CD14-positive monocyte (primary cell): ENCODE measurements around the gene NSUN3. TPM values are rescaled to one million over a fixed set of nuclear protein-coding genes. Genes with fewer than 3 reads are reported as not detected.

ENCODE experiments used
- DNase-seq, 3 donors: peaks; one replicate each; pipeline ENCODE4 v3.0.0-alpha.2; 2011 to 2022
- H2AFZ ChIP-seq: 2 replicates; pipeline ENCODE4 v1.6.0; 2012; ENCODE audit warnings: mild to moderate bottlenecking, low read depth, low read length, inconsistent platforms; ENCODE audit not compliant: insufficient read depth, poor library complexity, severe bottlenecking
- H3K27ac ChIP-seq, 2 donors: 1 replicate in 1 of 2; 2 replicates in 1 of 2; pipeline ENCODE4 v1.5.1; 2012 to 2013; ENCODE audit warnings: low read length in 2 of 2, control low read depth in 1 of 2, inconsistent platforms in 1 of 2, low read depth in 1 of 2, mild to moderate bottlenecking in 1 of 2
- H3K27me3 ChIP-seq, 2 donors: one replicate each; pipeline versions ENCODE4 v1.6.0 to v1.6.1; 2011 to 2013; ENCODE audit warnings: low read length in 2 of 2; ENCODE audit not compliant: control insufficient read depth in 2 of 2, insufficient read depth in 2 of 2
- H3K36me3 ChIP-seq, 2 donors: replicated peaks in 1 of 2; 1 replicate in 1 of 2; 2 replicates in 1 of 2; pipeline versions ENCODE4 v1.5.1 to v1.6.1; 2012 to 2013; ENCODE audit warnings: low read length in 2 of 2, control low read depth in 1 of 2, inconsistent platforms in 1 of 2, mild to moderate bottlenecking in 1 of 2; ENCODE audit not compliant: insufficient read depth in 2 of 2, control insufficient read depth in 1 of 2
- H3K4me1 ChIP-seq, 2 donors: 1 replicate in 1 of 2; 2 replicates in 1 of 2; pipeline versions ENCODE4 v1.5.1 to v1.6.1; 2012 to 2013; ENCODE audit warnings: low read length in 2 of 2, control low read depth in 1 of 2, inconsistent platforms in 1 of 2, mild to moderate bottlenecking in 1 of 2, moderate library complexity in 1 of 2; ENCODE audit not compliant: insufficient read depth in 2 of 2, control insufficient read depth in 1 of 2
- H3K4me2 ChIP-seq: replicated peaks from 2 replicates; pipeline ENCODE3; 2012; ENCODE audit warnings: low read length, moderate library complexity, mild to moderate bottlenecking; ENCODE audit not compliant: poor library complexity, severe bottlenecking; ENCODE audit errors: extremely low read depth
- H3K4me3 ChIP-seq, 3 experiments: fragments of 200-600 bp in 1 of 3; sonication (generic) in 1 of 3; replicated peaks in 1 of 3; 1 replicate in 2 of 3; 2 replicates in 1 of 3; pipeline ENCODE4 v1.5.1; 2011 to 2013; ENCODE audit warnings: low read length in 3 of 3, mild to moderate bottlenecking in 3 of 3, control low read depth in 2 of 3, low read depth in 2 of 3, inconsistent platforms in 1 of 3, moderate library complexity in 1 of 3
- H3K79me2 ChIP-seq: 2 replicates; pipeline ENCODE4 v1.6.0; 2012; ENCODE audit warnings: mild to moderate bottlenecking, control low read depth, inconsistent platforms, low read length, moderate library complexity; ENCODE audit not compliant: insufficient read depth
- H3K9ac ChIP-seq: 2 replicates; pipeline ENCODE4 v1.6.0; 2017; ENCODE audit warnings: low read length, mild to moderate bottlenecking; ENCODE audit not compliant: insufficient read depth, poor library complexity, severe bottlenecking
- H3K9me3 ChIP-seq, 2 donors: replicated peaks in 1 of 2; 1 replicate in 1 of 2; 2 replicates in 1 of 2; pipeline versions ENCODE4 v1.5.1 to v1.6.1; 2012 to 2013; ENCODE audit warnings: low read length in 2 of 2, control low read depth in 1 of 2; ENCODE audit not compliant: control insufficient read depth in 1 of 2, insufficient read depth in 1 of 2
- H4K20me1 ChIP-seq: 2 replicates; pipeline ENCODE4 v1.6.0; 2012; ENCODE audit warnings: mild to moderate bottlenecking, low read length, control low read depth, moderate library complexity; ENCODE audit not compliant: insufficient read depth
- H3K27ac Mint-ChIP-seq, 7 donors: one replicate each; pipeline ENCODE4 v1.8.0; 2020; ENCODE audit warnings: mild to moderate bottlenecking in 7 of 7, mixed read lengths in 7 of 7, moderate library complexity in 6 of 7, inconsistent platforms in 2 of 7
- H3K27me3 Mint-ChIP-seq, 3 donors: one replicate each; pipeline ENCODE4 v1.8.0; 2021 to 2022; ENCODE audit warnings: low read depth in 3 of 3, mild to moderate bottlenecking in 3 of 3, mixed read lengths in 3 of 3, moderate library complexity in 3 of 3, inconsistent platforms in 1 of 3
- H3K36me3 Mint-ChIP-seq, 2 donors: one replicate each; pipeline ENCODE4 v1.8.0; 2020; ENCODE audit warnings: mixed read lengths in 2 of 2, inconsistent platforms in 1 of 2, mild to moderate bottlenecking in 1 of 2
- H3K4me1 Mint-ChIP-seq: one replicate; pipeline ENCODE4 v1.8.0; 2020; ENCODE audit warnings: mild to moderate bottlenecking, mixed read lengths
- H3K4me3 Mint-ChIP-seq, 2 donors: one replicate each; pipeline ENCODE4 v1.8.0; 2020; ENCODE audit warnings: mild to moderate bottlenecking in 2 of 2, mixed read lengths in 2 of 2, moderate library complexity in 1 of 2
- H3K9me3 Mint-ChIP-seq, 7 donors: one replicate each; pipeline ENCODE4 v1.8.0; 2020 to 2022; ENCODE audit warnings: mixed read lengths in 7 of 7, mild to moderate bottlenecking in 6 of 7, moderate library complexity in 6 of 7, inconsistent platforms in 2 of 7
- WGBS: methylation state at CpG from one replicate; pipeline ENCODE4 v1.1.5; 2013; ENCODE audit warnings: missing lambda C conversion rate; ENCODE audit not compliant: insufficient coverage; 5-methylcytosine and 5-hydroxymethylcytosine counted together
- intact Hi-C, 2 donors: fragments of 100-400 bp; cut with micrococcal nuclease; formaldehyde crosslinking; loops; one replicate each; pipeline versions ENCODE4 v1.15.0 to v1.15.1; 2023
- polyA plus RNA-seq, 3 donors: library from polyadenylated mRNA; depleted of rRNA in 1 of 3; unstranded in 2 of 3; stranded (reverse) in 1 of 3; fragments of 300-500 nt in 2 of 3; fragments of >200 nt in 1 of 3; fragmentation: Illumina TruSeq in 2 of 3; gene quantifications; 1 replicate in 2 of 3; 2 replicates in 1 of 3; pipeline ENCODE4 v1.2.3, GENCODE V29; 2012 to 2021
- TF ChIP-seq, protein P1 (sequence below): fragments of 200-600 bp; IDR thresholded peaks from one replicate; pipeline ENCODE4 v1.8.0; 2022; ENCODE audit warnings: antibody characterized with exemption, mild to moderate bottlenecking

Gene NSUN3
- polyA plus RNA-seq, 3 donors: 6.6 to 8.8 (median 7.2) TPM

DNA sequence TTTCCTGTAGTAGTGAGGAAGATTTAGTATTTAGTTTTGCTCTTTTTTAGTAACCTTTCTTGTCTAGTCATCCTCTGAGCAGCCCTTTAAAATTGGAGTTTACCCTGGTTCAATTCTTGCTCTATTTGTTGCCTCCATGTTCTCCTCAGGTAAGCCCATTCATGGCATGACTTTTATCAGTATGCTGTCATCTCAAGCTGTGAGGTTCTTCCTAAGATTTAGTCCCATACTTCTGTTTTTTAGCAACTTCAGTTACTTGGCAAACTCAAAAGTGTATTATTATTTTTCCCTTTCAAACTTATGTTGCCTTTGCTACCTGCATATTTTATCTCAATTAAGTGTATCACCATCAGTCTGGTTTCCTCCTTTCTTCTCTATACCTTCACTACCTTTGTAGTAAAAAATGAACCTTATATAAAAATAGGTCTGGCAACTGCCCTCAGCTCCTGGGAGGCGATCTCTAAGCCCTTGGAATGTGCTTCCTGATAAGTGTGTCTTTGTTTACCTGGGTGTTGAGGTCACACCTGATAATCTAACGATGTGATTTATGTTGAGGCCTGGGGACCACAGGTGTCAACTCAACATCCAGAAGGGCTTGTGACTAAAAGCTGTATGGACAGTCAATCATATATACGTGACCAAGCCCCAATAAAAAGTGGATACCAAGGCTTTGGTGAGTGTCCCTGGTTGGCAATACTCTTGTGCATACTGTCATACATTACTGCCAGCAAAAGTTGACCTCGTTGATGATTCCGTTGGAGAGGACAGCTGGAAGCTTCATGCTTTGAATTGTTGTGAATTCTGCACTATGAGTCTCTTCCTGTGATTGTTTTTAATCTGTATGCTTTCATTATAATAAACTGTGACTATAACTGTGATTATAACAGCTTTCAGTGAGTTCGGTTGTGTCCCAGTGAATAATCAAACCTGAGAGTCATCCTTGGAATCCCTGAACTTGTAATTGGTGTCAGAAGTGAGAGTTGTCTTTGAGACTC is 3.9 kb downstream of the NSUN3 start:
- Histone ChIP-seq H3K27me3 (no peaks in the 10 kb centered on the region), H3K36me3 (peaks cover 4 to 35% of the 10 kb centered on the region in 2 donors), H3K9ac (no peak overlapping the region), H3K4me2 (no peak overlapping the region), H3K4me1 (peaks cover 31 to 39% of the 10 kb centered on the region in 2 donors), H4K20me1 (peaks cover 32% of the 10 kb centered on the region), H2AFZ (no peak overlapping the region), H3K9me3 (no peaks in the 10 kb centered on the region), H3K27ac (peak overlapping the region in 1 of 2 donors; percentile 18), H3K79me2 (peaks cover 79% of the 10 kb centered on the region), H3K4me3 (no peak overlapping the region)
- Mint-ChIP-seq H3K4me3 (no peak overlapping the region), H3K9me3 (peaks cover 0 to 4% (median 2%) of the 10 kb centered on the region in 7 donors), H3K27me3 (peaks cover 0 to 1% (median 0%) of the 10 kb centered on the region in 3 donors), H3K36me3 (peaks cover 34 to 35% of the 10 kb centered on the region in 2 donors), H3K27ac (peak overlapping the region in 4 of 7 donors; percentile 23 to 57 (median 48)), H3K4me1 (peaks cover 35% of the 10 kb centered on the region)
- DNase-seq: no peak
- 90% methylated on average over 2 of the region's 6 CpGs for WGBS
- TF ChIP-seq, protein P1, sequence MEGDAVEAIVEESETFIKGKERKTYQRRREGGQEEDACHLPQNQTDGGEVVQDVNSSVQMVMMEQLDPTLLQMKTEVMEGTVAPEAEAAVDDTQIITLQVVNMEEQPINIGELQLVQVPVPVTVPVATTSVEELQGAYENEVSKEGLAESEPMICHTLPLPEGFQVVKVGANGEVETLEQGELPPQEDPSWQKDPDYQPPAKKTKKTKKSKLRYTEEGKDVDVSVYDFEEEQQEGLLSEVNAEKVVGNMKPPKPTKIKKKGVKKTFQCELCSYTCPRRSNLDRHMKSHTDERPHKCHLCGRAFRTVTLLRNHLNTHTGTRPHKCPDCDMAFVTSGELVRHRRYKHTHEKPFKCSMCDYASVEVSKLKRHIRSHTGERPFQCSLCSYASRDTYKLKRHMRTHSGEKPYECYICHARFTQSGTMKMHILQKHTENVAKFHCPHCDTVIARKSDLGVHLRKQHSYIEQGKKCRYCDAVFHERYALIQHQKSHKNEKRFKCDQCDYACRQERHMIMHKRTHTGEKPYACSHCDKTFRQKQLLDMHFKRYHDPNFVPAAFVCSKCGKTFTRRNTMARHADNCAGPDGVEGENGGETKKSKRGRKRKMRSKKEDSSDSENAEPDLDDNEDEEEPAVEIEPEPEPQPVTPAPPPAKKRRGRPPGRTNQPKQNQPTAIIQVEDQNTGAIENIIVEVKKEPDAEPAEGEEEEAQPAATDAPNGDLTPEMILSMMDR: no peak
- intact Hi-C loops: loop anchor here (5.0 kb wide), 1 partner anchor 60 kb away; no protein-coding TSS in a partner anchor

DNA sequence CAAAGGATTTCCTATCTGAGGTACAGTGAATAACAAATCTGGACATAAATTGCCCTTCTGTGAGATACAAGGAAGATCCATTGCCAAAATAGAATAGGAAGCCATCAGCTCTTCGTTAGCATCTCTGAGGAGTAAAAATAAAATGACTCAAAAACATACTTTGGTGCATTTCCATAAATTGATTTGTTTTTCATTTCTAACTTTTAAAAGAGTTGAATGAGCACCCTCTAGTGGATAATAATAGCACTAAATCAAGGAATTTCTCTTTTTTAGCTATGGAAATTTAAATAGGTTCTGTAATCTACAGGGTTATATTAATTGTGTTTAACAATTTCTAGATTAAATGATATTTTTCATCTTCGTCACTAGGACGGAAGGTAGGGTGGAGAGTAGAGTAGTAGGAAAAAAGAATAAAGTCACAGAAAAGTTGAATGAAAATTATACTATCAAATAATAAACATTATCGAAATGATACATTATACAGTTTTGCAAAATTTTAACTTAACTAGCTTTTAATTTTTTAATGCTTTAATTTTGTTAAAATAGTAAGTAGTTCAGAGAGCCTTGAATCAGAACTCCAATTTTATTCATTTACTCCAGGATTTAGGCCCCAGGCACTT is 6.4 kb downstream of the NSUN3 start:
- peaks cover 77% of the 10 kb centered on the region for H3K79me2 ChIP-seq

More for the DNA sequence above, 6.4 kb downstream of the NSUN3 start:
- Histone ChIP-seq H3K9me3 (no peaks in the 10 kb centered on the region), H3K4me3 (no peak overlapping the region), H3K27me3 (no peaks in the 10 kb centered on the region), H3K27ac (peak overlapping the region in 1 of 2 donors; percentile 44), H2AFZ (no peak overlapping the region), H3K36me3 (peaks cover 7 to 48% of the 10 kb centered on the region in 2 donors), H4K20me1 (peaks cover 49% of the 10 kb centered on the region), H3K4me2 (no peak overlapping the region), H3K4me1 (peaks cover 14 to 20% of the 10 kb centered on the region in 2 donors), H3K9ac (no peak overlapping the region)
- H3K27ac Mint-ChIP-seq: peak overlapping the region in 1 of 7 donors; percentile 16
- H3K9me3 Mint-ChIP-seq: peaks cover 0 to 8% (median 4%) of the 10 kb centered on the region in 7 donors
- no peak overlapping the region for H3K4me3 Mint-ChIP-seq
- peaks cover 48 to 55% of the 10 kb centered on the region in 2 donors for H3K36me3 Mint-ChIP-seq
- peak in 1 of 3 donors; percentile 32 for DNase-seq
- intact Hi-C loops: loop anchor here (5.0 kb wide), 1 partner anchor 62 kb away; no protein-coding TSS in a partner anchor
- WGBS: no CpG with 5 or more reads among the region's 4 CpGs
- TF ChIP-seq, protein P1: peak; percentile 74
- peaks cover 22% of the 10 kb centered on the region for H3K4me1 Mint-ChIP-seq
- H3K27me3 Mint-ChIP-seq: no peaks in the 10 kb centered on the region
